Measurements from ENCODE around the gene HS3ST3A1. TPM values are rescaled to one million over a fixed set of nuclear protein-coding genes. Genes with fewer than 3 reads are reported as not detected.
"Not testable (repeated sequence)": the region's sequence is repeated elsewhere in the genome, so short reads cannot be mapped to it uniquely, and the experiment has no call there.

Gene HS3ST3A1
- total and polyA plus RNA-seq, 2 experiments from 2014 or later, result 5.4 to 24.1 TPM

- TF ChIP-seq CTCF (conservative IDR thresholded peaks at IDR 0.05; ENCODE audit: low read depth in 2 of 2), result no peak
- no peak for TF ChIP-seq ETS1 (IDR thresholded peaks at IDR 0.05)
Observed at GRCh38 chr17:13498184-13498583, 103.5 kb downstream of the HS3ST3A1 start (continued).

GRCh38 chr17:13496553-13497056, 105.1 kb downstream of the HS3ST3A1 start:
- H3K9me2 ChIP-seq (ENCODE audit: insufficient read depth); DNase-seq (ENCODE audit: low spot score); H3K4me3 Mint-ChIP-seq; H4K20me1 ChIP-seq (replicated peaks; ENCODE audit: insufficient read depth); H3K27me3 ChIP-seq (ENCODE audit: insufficient read depth); H3K27ac ChIP-seq (ENCODE audit: low read depth); H3K4me1 ChIP-seq (ENCODE audit: insufficient read depth); H3K9me3 Mint-ChIP-seq; H2AFZ ChIP-seq; H3K27ac Mint-ChIP-seq; H3K36me3 Mint-ChIP-seq (ENCODE audit: low read depth); H3K79me2 ChIP-seq (replicated peaks; ENCODE audit: insufficient read depth); ATAC-seq; H3K4me1 Mint-ChIP-seq; H3F3A ChIP-seq (replicated peaks; ENCODE audit: low read depth); H3K4me2 ChIP-seq; H3K36me3 ChIP-seq (ENCODE audit: insufficient read depth); H3K4me3 ChIP-seq; H3K27me3 Mint-ChIP-seq (ENCODE audit: insufficient read depth, low read depth, poor library complexity): not testable (repeated sequence)

- Histone ChIP-seq H3K27me3 (ENCODE audit: insufficient read depth) (no peaks in the 10 kb centered on the region), H3K9me2 (ENCODE audit: insufficient read depth) (no peaks in the 10 kb centered on the region), H3K4me1 (ENCODE audit: insufficient read depth) (no peaks in the 10 kb centered on the region; the same call in 1 of the 2 replicates), H3F3A (replicated peaks; ENCODE audit: low read depth) (no peaks in the 10 kb centered on the region), H3K4me2 (no peak overlapping the region), H4K20me1 (replicated peaks; ENCODE audit: insufficient read depth) (0 out of 2 replicates have a peak, but pooled peaks cover 2% of the 10 kb centered on the region), H2AFZ (no peak overlapping the region), H3K4me3 (no peak overlapping the region), H3K79me2 (replicated peaks; ENCODE audit: insufficient read depth) (no peaks in the 10 kb centered on the region; the same call in 1 of the 2 replicates), H3K27ac (ENCODE audit: low read depth) (no peak overlapping the region), H3K36me3 (ENCODE audit: insufficient read depth) (no peaks in the 10 kb centered on the region)
- H3K9me3 Mint-ChIP-seq, result no peaks in the 10 kb centered on the region
- peaks cover 7% of the 10 kb centered on the region; the same call in 2 of the 3 replicates for H3K36me3 Mint-ChIP-seq (ENCODE audit: low read depth)
- DNase-seq (ENCODE audit: low spot score) (no peak), ATAC-seq (no peak)
- no peak overlapping the region for H3K27ac Mint-ChIP-seq
- TF ChIP-seq POLR2AphosphoS5 (IDR thresholded peaks at IDR 0.05; ENCODE audit: low read depth), result no peak
- TF ChIP-seq JUNB (IDR thresholded peaks at IDR 0.05; ENCODE audit: unreplicated experiment), result no peak
- TF ChIP-seq CREB1 (CRISPR knock-in tag; IDR thresholded peaks at IDR 0.05; ENCODE audit: low read depth), result no peak
- no peak for TF ChIP-seq EZH2phosphoT487 (IDR thresholded peaks at IDR 0.05; ENCODE audit: unreplicated experiment)
- TF ChIP-seq ZNF462 (CRISPR knock-in tag; IDR thresholded peaks at IDR 0.05), result no peak
- no peak for TF ChIP-seq ETS1 (IDR thresholded peaks at IDR 0.05)
- peaks cover 4% of the 10 kb centered on the region for H3K4me1 Mint-ChIP-seq
- H3K27me3 Mint-ChIP-seq (ENCODE audit: insufficient read depth, low read depth, poor library complexity), result no peaks in the 10 kb centered on the region
- no peak overlapping the region for H3K4me3 Mint-ChIP-seq
Observed at GRCh38 chr17:13495423-13495822, 106.3 kb downstream of the HS3ST3A1 start.
